ENCODE data around the gene ZBTB38. TPM values are rescaled to one million over a fixed set of nuclear protein-coding genes. Genes with fewer than 3 reads are reported as not detected.

ZBTB38 gene
- total and polyA plus RNA-seq, 2 of the 13 experiments (the other 11 are each of a cell fraction or from before 2014, with no cell fraction given) = 26.8 to 51.7 TPM

DNA sequence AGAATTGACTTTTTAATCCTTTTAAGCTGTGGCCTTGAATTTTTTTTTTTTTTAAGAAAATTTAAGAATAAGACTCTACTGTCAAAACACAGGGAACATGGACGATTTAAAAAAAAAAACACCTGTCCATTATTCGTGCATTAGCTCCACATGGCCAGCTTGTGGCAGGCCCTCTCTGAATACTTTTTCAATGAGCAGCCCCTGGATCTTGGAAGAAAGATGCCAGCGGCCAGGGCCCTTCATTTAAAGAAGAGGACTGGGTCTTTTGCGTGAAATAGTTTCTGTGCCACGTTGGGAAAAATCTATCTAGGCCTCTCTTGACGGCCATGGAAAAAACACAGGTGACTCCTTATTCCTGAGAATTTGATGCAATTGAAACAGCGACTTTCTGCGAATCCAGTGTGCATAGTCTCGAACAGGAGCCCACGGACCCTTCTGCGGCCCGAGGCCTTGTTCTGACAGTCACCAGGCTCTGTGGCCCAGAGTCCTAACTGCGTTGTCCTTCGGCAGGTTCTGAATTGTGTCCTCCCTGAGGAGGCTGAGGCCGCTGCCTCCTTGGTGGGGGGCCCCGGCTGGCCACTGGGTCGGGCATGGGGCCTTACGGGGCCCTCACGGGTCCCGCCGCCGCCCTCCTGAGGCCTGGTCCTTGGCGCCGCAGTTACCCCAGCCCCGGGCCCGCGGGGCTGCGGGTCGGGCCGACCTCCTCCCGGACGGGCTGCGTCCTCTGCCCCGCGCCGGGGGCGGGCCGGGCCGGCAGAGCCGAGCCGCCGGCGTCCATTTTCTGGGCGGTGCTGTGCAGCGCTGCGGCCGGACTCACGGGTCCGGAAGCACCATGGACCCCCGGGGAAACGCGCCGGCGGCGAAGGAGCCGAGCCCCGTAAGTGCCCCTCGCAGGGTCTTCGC lies 33.5 kb downstream of the ZBTB38 start (continued):
- TF ChIP-seq, protein P1, sequence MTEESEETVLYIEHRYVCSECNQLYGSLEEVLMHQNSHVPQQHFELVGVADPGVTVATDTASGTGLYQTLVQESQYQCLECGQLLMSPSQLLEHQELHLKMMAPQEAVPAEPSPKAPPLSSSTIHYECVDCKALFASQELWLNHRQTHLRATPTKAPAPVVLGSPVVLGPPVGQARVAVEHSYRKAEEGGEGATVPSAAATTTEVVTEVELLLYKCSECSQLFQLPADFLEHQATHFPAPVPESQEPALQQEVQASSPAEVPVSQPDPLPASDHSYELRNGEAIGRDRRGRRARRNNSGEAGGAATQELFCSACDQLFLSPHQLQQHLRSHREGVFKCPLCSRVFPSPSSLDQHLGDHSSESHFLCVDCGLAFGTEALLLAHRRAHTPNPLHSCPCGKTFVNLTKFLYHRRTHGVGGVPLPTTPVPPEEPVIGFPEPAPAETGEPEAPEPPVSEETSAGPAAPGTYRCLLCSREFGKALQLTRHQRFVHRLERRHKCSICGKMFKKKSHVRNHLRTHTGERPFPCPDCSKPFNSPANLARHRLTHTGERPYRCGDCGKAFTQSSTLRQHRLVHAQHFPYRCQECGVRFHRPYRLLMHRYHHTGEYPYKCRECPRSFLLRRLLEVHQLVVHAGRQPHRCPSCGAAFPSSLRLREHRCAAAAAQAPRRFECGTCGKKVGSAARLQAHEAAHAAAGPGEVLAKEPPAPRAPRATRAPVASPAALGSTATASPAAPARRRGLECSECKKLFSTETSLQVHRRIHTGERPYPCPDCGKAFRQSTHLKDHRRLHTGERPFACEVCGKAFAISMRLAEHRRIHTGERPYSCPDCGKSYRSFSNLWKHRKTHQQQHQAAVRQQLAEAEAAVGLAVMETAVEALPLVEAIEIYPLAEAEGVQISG (CRISPR knock-in tag; IDR thresholded peaks at IDR 0.05) = peak; percentile 23; the same call in 1 of the 2 replicates
- TF ChIP-seq ZNF777 (CRISPR knock-in tag; IDR thresholded peaks at IDR 0.05) = 0 out of 2 replicates have a peak, but pooled peaks have one; percentile 27
- peak; percentile 60; the same call in 1 of the 2 replicates for TF ChIP-seq ZNF709 (CRISPR knock-in tag; IDR thresholded peaks at IDR 0.05)
- TF ChIP-seq ZIK1 (CRISPR knock-in tag; IDR thresholded peaks at IDR 0.05; ENCODE audit: borderline replicate concordance, low read depth) = no peak
- peak; percentile 78 for TF ChIP-seq ZNF121 (CRISPR knock-in tag; IDR thresholded peaks at IDR 0.05)
- TF ChIP-seq, protein P2, sequence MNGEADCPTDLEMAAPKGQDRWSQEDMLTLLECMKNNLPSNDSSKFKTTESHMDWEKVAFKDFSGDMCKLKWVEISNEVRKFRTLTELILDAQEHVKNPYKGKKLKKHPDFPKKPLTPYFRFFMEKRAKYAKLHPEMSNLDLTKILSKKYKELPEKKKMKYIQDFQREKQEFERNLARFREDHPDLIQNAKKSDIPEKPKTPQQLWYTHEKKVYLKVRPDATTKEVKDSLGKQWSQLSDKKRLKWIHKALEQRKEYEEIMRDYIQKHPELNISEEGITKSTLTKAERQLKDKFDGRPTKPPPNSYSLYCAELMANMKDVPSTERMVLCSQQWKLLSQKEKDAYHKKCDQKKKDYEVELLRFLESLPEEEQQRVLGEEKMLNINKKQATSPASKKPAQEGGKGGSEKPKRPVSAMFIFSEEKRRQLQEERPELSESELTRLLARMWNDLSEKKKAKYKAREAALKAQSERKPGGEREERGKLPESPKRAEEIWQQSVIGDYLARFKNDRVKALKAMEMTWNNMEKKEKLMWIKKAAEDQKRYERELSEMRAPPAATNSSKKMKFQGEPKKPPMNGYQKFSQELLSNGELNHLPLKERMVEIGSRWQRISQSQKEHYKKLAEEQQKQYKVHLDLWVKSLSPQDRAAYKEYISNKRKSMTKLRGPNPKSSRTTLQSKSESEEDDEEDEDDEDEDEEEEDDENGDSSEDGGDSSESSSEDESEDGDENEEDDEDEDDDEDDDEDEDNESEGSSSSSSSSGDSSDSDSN (CRISPR knock-in tag; IDR thresholded peaks at IDR 0.05) = peak; percentile 78; the same call in 1 of the 2 replicates
- TF ChIP-seq PRPF4 (IDR thresholded peaks at IDR 0.05; ENCODE audit: low read depth, low read length, poor library complexity, severe bottlenecking) = peak; percentile 58
- TF ChIP-seq ZFY (CRISPR knock-in tag; IDR thresholded peaks at IDR 0.05) = peak; percentile 94
- TF ChIP-seq ZNF563 (CRISPR knock-in tag; IDR thresholded peaks at IDR 0.05) = 0 out of 2 replicates have a peak, but pooled peaks have one; percentile 54
- TF ChIP-seq SALL2 (CRISPR knock-in tag; IDR thresholded peaks at IDR 0.05) = peak; percentile 57; the same call in 1 of the 2 replicates
- no peak for TF ChIP-seq REL (CRISPR knock-in tag; conservative IDR thresholded peaks at IDR 0.05)
- TF ChIP-seq ZFX (CRISPR knock-in tag; IDR thresholded peaks at IDR 0.05; ENCODE audit: low read depth) = peak; percentile 81
- TF ChIP-seq ZNF441 (CRISPR knock-in tag; IDR thresholded peaks at IDR 0.05; ENCODE audit: borderline replicate concordance) = 0 out of 2 replicates have a peak, but pooled peaks have one; percentile 14
- TF ChIP-seq GATAD2A (CRISPR knock-in tag; IDR thresholded peaks at IDR 0.05) = 0 out of 2 replicates have a peak, but pooled peaks have one; percentile 6
- no peak for TF ChIP-seq ZNF766 (CRISPR knock-in tag; IDR thresholded peaks at IDR 0.05; ENCODE audit: borderline replicate concordance)
- TF ChIP-seq, protein P3, sequence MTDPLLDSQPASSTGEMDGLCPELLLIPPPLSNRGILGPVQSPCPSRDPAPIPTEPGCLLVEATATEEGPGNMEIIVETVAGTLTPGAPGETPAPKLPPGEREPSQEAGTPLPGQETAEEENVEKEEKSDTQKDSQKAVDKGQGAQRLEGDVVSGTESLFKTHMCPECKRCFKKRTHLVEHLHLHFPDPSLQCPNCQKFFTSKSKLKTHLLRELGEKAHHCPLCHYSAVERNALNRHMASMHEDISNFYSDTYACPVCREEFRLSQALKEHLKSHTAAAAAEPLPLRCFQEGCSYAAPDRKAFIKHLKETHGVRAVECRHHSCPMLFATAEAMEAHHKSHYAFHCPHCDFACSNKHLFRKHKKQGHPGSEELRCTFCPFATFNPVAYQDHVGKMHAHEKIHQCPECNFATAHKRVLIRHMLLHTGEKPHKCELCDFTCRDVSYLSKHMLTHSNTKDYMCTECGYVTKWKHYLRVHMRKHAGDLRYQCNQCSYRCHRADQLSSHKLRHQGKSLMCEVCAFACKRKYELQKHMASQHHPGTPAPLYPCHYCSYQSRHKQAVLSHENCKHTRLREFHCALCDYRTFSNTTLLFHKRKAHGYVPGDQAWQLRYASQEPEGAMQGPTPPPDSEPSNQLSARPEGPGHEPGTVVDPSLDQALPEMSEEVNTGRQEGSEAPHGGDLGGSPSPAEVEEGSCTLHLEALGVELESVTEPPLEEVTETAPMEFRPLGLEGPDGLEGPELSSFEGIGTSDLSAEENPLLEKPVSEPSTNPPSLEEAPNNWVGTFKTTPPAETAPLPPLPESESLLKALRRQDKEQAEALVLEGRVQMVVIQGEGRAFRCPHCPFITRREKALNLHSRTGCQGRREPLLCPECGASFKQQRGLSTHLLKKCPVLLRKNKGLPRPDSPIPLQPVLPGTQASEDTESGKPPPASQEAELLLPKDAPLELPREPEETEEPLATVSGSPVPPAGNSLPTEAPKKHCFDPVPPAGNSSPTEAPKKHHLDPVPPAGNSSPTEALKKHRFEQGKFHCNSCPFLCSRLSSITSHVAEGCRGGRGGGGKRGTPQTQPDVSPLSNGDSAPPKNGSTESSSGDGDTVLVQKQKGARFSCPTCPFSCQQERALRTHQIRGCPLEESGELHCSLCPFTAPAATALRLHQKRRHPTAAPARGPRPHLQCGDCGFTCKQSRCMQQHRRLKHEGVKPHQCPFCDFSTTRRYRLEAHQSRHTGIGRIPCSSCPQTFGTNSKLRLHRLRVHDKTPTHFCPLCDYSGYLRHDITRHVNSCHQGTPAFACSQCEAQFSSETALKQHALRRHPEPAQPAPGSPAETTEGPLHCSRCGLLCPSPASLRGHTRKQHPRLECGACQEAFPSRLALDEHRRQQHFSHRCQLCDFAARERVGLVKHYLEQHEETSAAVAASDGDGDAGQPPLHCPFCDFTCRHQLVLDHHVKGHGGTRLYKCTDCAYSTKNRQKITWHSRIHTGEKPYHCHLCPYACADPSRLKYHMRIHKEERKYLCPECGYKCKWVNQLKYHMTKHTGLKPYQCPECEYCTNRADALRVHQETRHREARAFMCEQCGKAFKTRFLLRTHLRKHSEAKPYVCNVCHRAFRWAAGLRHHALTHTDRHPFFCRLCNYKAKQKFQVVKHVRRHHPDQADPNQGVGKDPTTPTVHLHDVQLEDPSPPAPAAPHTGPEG (CRISPR knock-in tag; IDR thresholded peaks at IDR 0.05) = 0 out of 2 replicates have a peak, but pooled peaks have one; percentile 37
- peak; percentile 48 for TF ChIP-seq ASH2L (IDR thresholded peaks at IDR 0.05; ENCODE audit: insufficient read length, low read depth, low read length)

Measured in HepG2 (cell line).